NT2/D1 (cell line): ENCODE measurements around the gene MLXIP.

Source experiments
- YY1 ChIP-seq: IDR thresholded peaks from 2 replicates; pipeline ENCODE4 v1.6.1; 2011; ENCODE audit not compliant: insufficient read length, insufficient read depth
- ZNF274 ChIP-seq: IDR thresholded peaks from 2 replicates; pipeline ENCODE4 v1.6.1; 2011; ENCODE audit warnings: mild to moderate bottlenecking, low read depth, low read length

DNA sequence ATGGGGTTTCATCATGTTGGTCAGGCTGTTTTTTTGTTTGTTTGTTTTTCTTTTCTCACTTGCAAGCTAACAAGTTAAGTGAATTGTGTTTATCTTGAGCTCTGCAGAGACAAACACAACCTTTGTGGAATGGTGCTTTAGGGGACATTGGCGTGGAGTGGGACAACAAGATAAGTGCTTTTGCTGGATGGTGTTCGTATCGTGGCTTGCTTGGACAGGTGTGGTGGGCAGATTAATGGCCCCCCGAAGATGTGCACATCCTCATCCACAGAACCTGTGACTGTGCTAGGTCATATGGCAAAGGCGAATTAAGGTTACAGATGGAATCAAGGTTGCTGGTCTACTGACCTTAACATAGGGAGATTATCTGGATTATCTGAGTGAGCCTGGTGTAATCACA lies 7.0 kb downstream of the MLXIP start:
- TF ChIP-seq YY1 (no peak), ZNF274 (no peak)
